Measurements from ENCODE around the gene SGIP1. TPM values are rescaled to one million over a fixed set of nuclear protein-coding genes. Genes with fewer than 3 reads are reported as not detected.

SGIP1 gene
- polyA plus RNA-seq, 1 experiment = 110 TPM

- Histone ChIP-seq H3K27ac (ENCODE audit: low read depth, low read length) (no peak overlapping the region), H3K27me3 (ENCODE audit: control insufficient read depth, insufficient read depth, low read length) (no peaks in the 10 kb centered on the region), H3K4me3 (ENCODE audit: low read depth, low read length) (no peak overlapping the region), H3K9me3 (ENCODE audit: control insufficient read depth, insufficient read depth, low read length) (no peaks in the 10 kb centered on the region)
- ChIA-PET CTCF (interaction anchor here (2.4 to 3.7 kb wide), 3 partner anchors 12 to 46 kb away, joined by 13 to 41 read pairs (median 19); no protein-coding TSS in a partner anchor), POLR2A (no interaction called here)
- no peak for TF ChIP-seq CTCF (IDR thresholded peaks at IDR 0.05; ENCODE audit: low read depth, low read length)
- DNase-seq (ENCODE audit: low read depth, low spot score) = no peak
Measured at GRCh38 chr1:66492424-66492823, 41.5 kb upstream of the SGIP1 start.

- Histone ChIP-seq H3K9me3 (ENCODE audit: control insufficient read depth, insufficient read depth, low read length) (no peaks in the 10 kb centered on the region), H3K27me3 (ENCODE audit: control insufficient read depth, insufficient read depth, low read length) (no peaks in the 10 kb centered on the region), H3K4me3 (ENCODE audit: low read depth, low read length) (no peak overlapping the region), H3K27ac (ENCODE audit: low read depth, low read length) (no peak overlapping the region)
- CTCF ChIA-PET = interaction anchor here (2.9 kb wide), 1 partner anchor 10 kb away, joined by 19 read pairs; no protein-coding TSS in a partner anchor
- TF ChIP-seq CTCF (IDR thresholded peaks at IDR 0.05; ENCODE audit: low read depth, low read length) = no peak
- POLR2A ChIA-PET = no interaction called here
- no peak for DNase-seq (ENCODE audit: low read depth, low spot score)
Measured at GRCh38 chr1:66493731-66494130, 40.2 kb upstream of the SGIP1 start.

- Histone ChIP-seq H3K9me3 (ENCODE audit: control insufficient read depth, insufficient read depth, low read length) (no peaks in the 10 kb centered on the region), H3K4me3 (ENCODE audit: low read depth, low read length) (no peak overlapping the region), H3K27me3 (ENCODE audit: control insufficient read depth, insufficient read depth, low read length) (no peaks in the 10 kb centered on the region), H3K27ac (ENCODE audit: low read depth, low read length) (no peak overlapping the region)
- no peak for DNase-seq (ENCODE audit: low read depth, low spot score)
- TF ChIP-seq CTCF (IDR thresholded peaks at IDR 0.05; ENCODE audit: low read depth, low read length) = no peak
- ChIA-PET POLR2A (no interaction called here), CTCF (interaction anchor here (2.9 kb wide), 1 partner anchor 9 kb away, joined by 19 read pairs; no protein-coding TSS in a partner anchor)
Measured at GRCh38 chr1:66494482-66494881, 39.5 kb upstream of the SGIP1 start.

GRCh38 chr1:66495495-66495894 is 38.5 kb upstream of the SGIP1 start:
- H3K27me3 ChIP-seq (ENCODE audit: control insufficient read depth, insufficient read depth, low read length) = no peaks in the 10 kb centered on the region
- no peak overlapping the region for H3K4me3 ChIP-seq (ENCODE audit: low read depth, low read length)
- ChIA-PET POLR2A (no interaction called here), CTCF (interaction anchor here (0.9 to 2.9 kb wide), 3 partner anchors 8 to 252 kb away, joined by 3 to 19 read pairs (median 7); no protein-coding TSS in a partner anchor)
- no peak for TF ChIP-seq CTCF (IDR thresholded peaks at IDR 0.05; ENCODE audit: low read depth, low read length)
- DNase-seq (ENCODE audit: low read depth, low spot score) = no peak
- H3K27ac ChIP-seq (ENCODE audit: low read depth, low read length) = no peak overlapping the region
- no peaks in the 10 kb centered on the region for H3K9me3 ChIP-seq (ENCODE audit: control insufficient read depth, insufficient read depth, low read length)

- CTCF ChIA-PET = interaction anchor here (1.1 kb wide), 1 partner anchor 52 kb away, joined by 4 read pairs; no protein-coding TSS in a partner anchor
Measured at GRCh38 chr1:66497910-66498309, 36.0 kb upstream of the SGIP1 start.

More at GRCh38 chr1:66497910-66498309, 36.0 kb upstream of the SGIP1 start:
- no peak for DNase-seq (ENCODE audit: low read depth, low spot score)
- POLR2A ChIA-PET = no interaction called here
- Histone ChIP-seq H3K4me3 (ENCODE audit: low read depth, low read length) (no peak overlapping the region), H3K9me3 (ENCODE audit: control insufficient read depth, insufficient read depth, low read length) (no peaks in the 10 kb centered on the region), H3K27me3 (ENCODE audit: control insufficient read depth, insufficient read depth, low read length) (no peaks in the 10 kb centered on the region), H3K27ac (ENCODE audit: low read depth, low read length) (no peak overlapping the region)
- TF ChIP-seq CTCF (IDR thresholded peaks at IDR 0.05; ENCODE audit: low read depth, low read length) = no peak

Measured in AG04450 (cell line).